ENCODE results near the gene TEX52. TPM values are rescaled to one million over a fixed set of nuclear protein-coding genes. Genes with fewer than 3 reads are reported as not detected.
A peak's percentile ranks its signal among the peaks of the same experiment; 100 is the strongest.

The TEX52 gene
- polyA plus RNA-seq, 1 donor from 2014 or later, result not detected

DNA sequence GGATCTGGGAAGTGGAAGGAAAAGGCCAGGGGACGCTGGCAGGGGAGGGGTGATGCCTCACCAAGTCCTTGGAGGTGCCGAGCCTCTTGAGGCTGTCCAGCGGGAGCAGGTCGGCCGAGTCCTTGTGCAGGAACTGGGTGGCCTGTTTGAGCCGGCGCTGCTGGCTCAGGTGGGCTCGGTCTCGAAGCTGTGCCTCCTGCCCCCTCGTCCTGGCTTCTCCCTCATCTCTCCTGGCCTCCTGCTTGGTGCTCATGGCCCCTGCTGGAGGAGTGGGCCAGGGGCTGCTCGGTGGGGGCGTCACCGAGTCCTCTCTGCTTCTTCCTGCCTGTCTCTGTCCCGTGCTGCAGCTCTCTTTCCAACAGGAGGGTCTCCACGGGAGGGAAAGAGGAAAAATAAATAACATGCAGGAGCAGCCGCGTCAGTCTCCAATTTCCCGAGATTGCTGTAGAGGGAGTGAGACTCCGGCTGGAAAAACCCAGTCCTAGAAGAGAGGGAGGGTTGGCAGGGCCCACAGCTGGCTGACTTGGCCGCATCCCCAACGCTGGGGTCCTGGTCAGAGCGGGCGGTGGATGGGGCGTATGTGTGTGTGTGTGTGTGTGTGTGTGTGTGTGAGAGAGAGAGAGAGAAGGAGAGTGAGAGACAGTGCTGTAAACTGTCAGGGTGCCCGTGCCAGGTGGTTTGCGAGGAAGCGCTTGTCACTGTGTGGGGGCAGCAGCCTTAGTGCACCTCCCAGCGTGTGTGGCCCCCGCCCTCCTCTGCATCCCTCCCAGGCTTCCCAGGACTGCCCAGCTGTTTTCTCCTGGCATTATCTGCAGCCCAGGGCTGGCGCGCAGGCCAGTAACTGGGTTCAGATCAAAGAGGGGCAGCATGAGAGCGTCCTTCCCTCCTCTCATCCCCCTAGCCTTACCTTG lies 22.0 kb downstream of the TEX52 start, which contains the start of gene NRIP2:
TSS of gene NRIP2 (minus strand) at position 455 of the 911 bp plus-strand sequence. CDS start at position 403, 52 bp downstream.
- Histone ChIP-seq H3F3A (ENCODE audit: insufficient read depth, low read length, poor library complexity, severe bottlenecking) (no peaks in the 10 kb centered on the region), H3K9me3 (ENCODE audit: low read length) (no peaks in the 10 kb centered on the region), H3K27ac (ENCODE audit: low read length) (no peak within 1 kb of the TSS), H4K20me1 (ENCODE audit: insufficient read depth) (no peaks in the 10 kb centered on the region), H3K9ac (ENCODE audit: low read length) (no peak within 1 kb of the TSS), H3K4me2 (ENCODE audit: low read length) (no peak within 1 kb of the TSS), H3K79me2 (replicated peaks; ENCODE audit: insufficient read depth, low read length) (no peaks in the 10 kb centered on the region), H3K4me3 (ENCODE audit: low read length) (no peak within 1 kb of the TSS), H3K36me3 (ENCODE audit: insufficient read depth, low read length) (no peaks in the 10 kb centered on the region), H3K9me2 (ENCODE audit: insufficient read depth, low read length) (no peaks in the 10 kb centered on the region), H3K27me3 (ENCODE audit: insufficient read depth, low read depth, low read length) (no peaks in the 10 kb centered on the region), H2AFZ (ENCODE audit: low read depth, low read length) (no peak within 1 kb of the TSS)
- peak; percentile 20 for TF ChIP-seq REST (IDR thresholded peaks at IDR 0.05; ENCODE audit: borderline replicate concordance)
- TF ChIP-seq EZH2 (IDR thresholded peaks at IDR 0.05; ENCODE audit: borderline replicate concordance, insufficient read depth, low read length, poor library complexity, severe bottlenecking), result no peak
- no peak for TF ChIP-seq CTCF (IDR thresholded peaks at IDR 0.05; ENCODE audit: poor library complexity, severe bottlenecking)
- no peak for TF ChIP-seq SMC3 (conservative IDR thresholded peaks at IDR 0.05; ENCODE audit: poor library complexity)
- no peak for TF ChIP-seq EP300 (conservative IDR thresholded peaks at IDR 0.05; ENCODE audit: poor library complexity, severe bottlenecking)

DNA sequence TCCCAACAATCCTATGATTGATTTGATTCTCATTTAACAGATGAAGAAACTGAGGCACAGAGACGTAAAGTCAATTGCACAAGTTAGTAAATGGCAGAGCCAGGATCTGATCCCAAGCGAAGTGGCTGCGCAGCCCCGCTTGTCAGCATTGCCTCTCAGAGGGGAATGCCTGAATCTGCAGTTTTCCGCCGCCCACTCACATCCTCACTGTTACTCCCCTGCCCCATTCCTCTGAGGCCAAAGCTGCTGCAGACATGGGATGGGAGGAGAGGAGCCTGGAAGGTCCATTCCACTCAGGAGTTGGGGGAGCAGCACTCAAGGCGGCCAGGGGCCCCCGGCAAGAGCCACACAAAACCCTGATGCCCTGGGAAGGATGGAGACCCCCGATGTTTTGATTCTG lies 23.0 kb downstream of the TEX52 start:
- no peak for TF ChIP-seq EZH2 (IDR thresholded peaks at IDR 0.05; ENCODE audit: borderline replicate concordance, insufficient read depth, low read length, poor library complexity, severe bottlenecking)
- no peaks in the 10 kb centered on the region for H4K20me1 ChIP-seq (ENCODE audit: insufficient read depth)
- H3K9me2 ChIP-seq (ENCODE audit: insufficient read depth, low read length), result no peaks in the 10 kb centered on the region
- H3K27me3 ChIP-seq (ENCODE audit: insufficient read depth, low read depth, low read length), result no peaks in the 10 kb centered on the region
- no peaks in the 10 kb centered on the region for H3K79me2 ChIP-seq (replicated peaks; ENCODE audit: insufficient read depth, low read length)
- no peak overlapping the region for H3K27ac ChIP-seq (ENCODE audit: low read length)
- no peak overlapping the region for H3K4me2 ChIP-seq (ENCODE audit: low read length)
- H3F3A ChIP-seq (ENCODE audit: insufficient read depth, low read length, poor library complexity, severe bottlenecking), result no peaks in the 10 kb centered on the region
- no peak overlapping the region for H2AFZ ChIP-seq (ENCODE audit: low read depth, low read length)
- H3K9me3 ChIP-seq (ENCODE audit: low read length), result no peaks in the 10 kb centered on the region
- H3K9ac ChIP-seq (ENCODE audit: low read length), result no peak overlapping the region
- H3K36me3 ChIP-seq (ENCODE audit: insufficient read depth, low read length), result no peaks in the 10 kb centered on the region
- H3K4me3 ChIP-seq (ENCODE audit: low read length), result no peak overlapping the region

DNA sequence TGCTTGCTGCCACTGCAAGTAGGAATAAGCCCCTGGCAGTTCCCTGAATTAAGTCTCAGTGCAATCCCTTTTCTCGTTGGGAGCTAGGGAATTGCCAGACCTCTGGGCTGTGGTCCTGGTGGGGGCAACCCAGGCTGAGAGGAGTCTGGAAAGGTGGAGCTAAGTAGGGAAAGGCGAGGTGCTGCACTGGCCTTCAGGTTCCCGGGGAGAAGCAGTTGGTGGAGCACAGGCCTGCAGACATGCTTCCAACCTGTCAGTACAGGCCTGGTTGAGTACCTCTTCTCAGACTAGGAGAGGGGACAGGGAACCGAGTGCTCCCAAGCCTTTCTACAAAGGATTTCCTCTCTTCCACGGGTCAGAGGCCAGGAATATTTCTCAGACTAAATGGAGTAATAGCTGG lies 23.5 kb downstream of the TEX52 start:
- Histone ChIP-seq H3K4me3 (ENCODE audit: low read length) (no peak overlapping the region), H3F3A (ENCODE audit: insufficient read depth, low read length, poor library complexity, severe bottlenecking) (no peaks in the 10 kb centered on the region), H3K27me3 (ENCODE audit: insufficient read depth, low read depth, low read length) (no peaks in the 10 kb centered on the region), H3K36me3 (ENCODE audit: insufficient read depth, low read length) (no peaks in the 10 kb centered on the region), H3K27ac (ENCODE audit: low read length) (no peak overlapping the region), H3K9me3 (ENCODE audit: low read length) (no peaks in the 10 kb centered on the region), H3K9ac (ENCODE audit: low read length) (no peak overlapping the region), H3K9me2 (ENCODE audit: insufficient read depth, low read length) (no peaks in the 10 kb centered on the region), H3K4me2 (ENCODE audit: low read length) (no peak overlapping the region), H2AFZ (ENCODE audit: low read depth, low read length) (no peak overlapping the region), H4K20me1 (ENCODE audit: insufficient read depth) (no peaks in the 10 kb centered on the region), H3K79me2 (replicated peaks; ENCODE audit: insufficient read depth, low read length) (no peaks in the 10 kb centered on the region)
- TF ChIP-seq CTCF (IDR thresholded peaks at IDR 0.05; ENCODE audit: poor library complexity, severe bottlenecking) (no peak), SMC3 (conservative IDR thresholded peaks at IDR 0.05; ENCODE audit: poor library complexity) (no peak), POLR2AphosphoS5 (IDR thresholded peaks at IDR 0.05) (no peak), EP300 (conservative IDR thresholded peaks at IDR 0.05; ENCODE audit: poor library complexity, severe bottlenecking) (no peak), MXI1 (conservative IDR thresholded peaks at IDR 0.05; ENCODE audit: poor library complexity, severe bottlenecking) (no peak), REST (IDR thresholded peaks at IDR 0.05; ENCODE audit: borderline replicate concordance) (no peak), TAF1 (IDR thresholded peaks at IDR 0.05; ENCODE audit: low read depth) (no peak), RAD21 (conservative IDR thresholded peaks at IDR 0.05) (no peak)
